ENCODE data around the gene SPATA24. TPM values are rescaled to one million over a fixed set of nuclear protein-coding genes. Genes with fewer than 3 reads are reported as not detected.

The SPATA24 gene
- total and polyA plus RNA-seq, 2 of the 13 experiments (the other 11 are each of a cell fraction or from before 2014, with no cell fraction given) = 6.0 to 11.1 TPM

DNA sequence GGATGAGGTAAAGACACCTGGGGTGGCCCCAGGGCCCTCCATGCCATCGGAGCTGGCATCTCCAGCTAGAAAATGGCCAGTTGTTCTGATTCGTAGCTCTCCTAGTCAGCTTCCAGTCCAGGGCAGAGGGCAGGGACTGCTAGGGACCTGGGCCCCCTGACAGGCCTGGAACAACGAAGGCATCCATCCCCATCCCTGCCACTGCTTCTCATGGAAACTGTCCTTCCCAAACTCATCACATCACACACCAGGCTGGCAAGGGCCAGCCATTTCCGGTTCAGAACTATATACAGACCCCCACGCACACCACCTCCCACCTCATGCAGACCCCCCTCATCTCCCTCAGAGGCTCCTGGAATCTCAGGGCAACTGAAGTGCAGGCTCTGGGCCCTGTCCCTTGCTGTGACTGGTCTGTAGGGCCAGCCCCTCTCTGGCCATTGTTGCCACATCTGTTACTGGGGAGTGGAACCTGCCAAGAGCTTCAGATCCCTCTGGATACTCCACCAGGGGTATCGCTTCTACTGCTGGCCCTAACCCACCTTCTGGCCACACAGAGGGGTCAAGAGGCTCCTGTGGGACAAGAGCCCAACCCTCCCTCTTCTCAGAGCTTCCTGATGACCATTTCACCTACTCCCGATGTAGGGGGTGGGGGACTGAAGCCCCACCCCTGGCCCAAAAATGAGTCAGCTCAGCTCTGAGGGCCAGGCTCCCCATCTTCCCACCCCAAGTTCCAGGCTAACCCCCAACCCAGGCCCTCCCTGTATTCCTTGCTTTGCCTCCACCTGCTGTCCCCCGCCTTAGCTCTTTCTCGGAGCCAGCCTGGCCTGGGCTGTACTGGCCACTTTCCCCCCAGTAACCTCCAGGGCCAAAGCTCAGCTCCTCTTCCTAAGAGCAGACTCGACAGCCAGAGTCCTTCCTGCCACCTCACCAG lies 13.0 kb downstream of the SPATA24 start:
- DNase-seq (ENCODE audit: low spot score) (no peak), FAIRE-seq (no peak), ATAC-seq (no peak)
- POLR2A ChIA-PET = interaction anchor here (0.6 kb wide), 1 partner anchor 13 kb away, joined by 3 read pairs; the partner anchor contains the start of gene SPATA24
- Histone ChIP-seq H3K27me3 (ENCODE audit: control insufficient read depth in 1 of 2, insufficient read depth in 2 of 2, low read length in 2 of 2) (no peaks in the 10 kb centered on the region), H3K9me3 (ENCODE audit: low read length) (no peaks in the 10 kb centered on the region), H3K4me3 (replicated peaks in 1 of 3; ENCODE audit: insufficient read depth in 1 of 3, low read depth in 2 of 3, low read length in 3 of 3) (no peak overlapping the region), H3K4me1 (ENCODE audit: insufficient read depth, low read length) (peaks cover 63% of the 10 kb centered on the region), H3K4me2 (ENCODE audit: low read depth, low read length) (no peak overlapping the region), H3K79me2 (ENCODE audit: insufficient read depth, low read length) (no peaks in the 10 kb centered on the region), H2AFZ (ENCODE audit: low read length) (no peak overlapping the region), H3K27ac (ENCODE audit: extremely low read length, insufficient read depth, low read length) (no peak overlapping the region), H3K9ac (ENCODE audit: insufficient read depth, low read depth, low read length) (no peak overlapping the region), H4K20me1 (ENCODE audit: insufficient read depth, low read length) (no peaks in the 10 kb centered on the region), H3K36me3 (replicated peaks in 1 of 2; ENCODE audit: control insufficient read depth in 1 of 2, insufficient read depth in 2 of 2, low read length in 2 of 2) (no peaks in the 10 kb centered on the region)
- TF ChIP-seq RFXAP (CRISPR knock-in tag; IDR thresholded peaks at IDR 0.05; ENCODE audit: borderline replicate concordance) (no peak), MAF1 (CRISPR knock-in tag; IDR thresholded peaks at IDR 0.05; ENCODE audit: borderline replicate concordance) (no peak), EP300 (IDR thresholded peaks at IDR 0.05; ENCODE audit: low read depth in 2 of 2, low read length in 2 of 2) (no peak), EP300 (CRISPR knock-in tag; IDR thresholded peaks at IDR 0.05; ENCODE audit: borderline replicate concordance) (no peak), SNRNP70 (IDR thresholded peaks at IDR 0.05; ENCODE audit: low read depth, low read length) (no peak), ZNF207 (IDR thresholded peaks at IDR 0.05; ENCODE audit: borderline replicate concordance) (no peak), CHCHD3 (CRISPR knock-in tag; IDR thresholded peaks at IDR 0.05) (no peak), ZNF3 (CRISPR knock-in tag; IDR thresholded peaks at IDR 0.05) (no peak), ZNF230 (CRISPR knock-in tag; IDR thresholded peaks at IDR 0.05) (no peak), ZBTB7B (CRISPR knock-in tag; IDR thresholded peaks at IDR 0.05) (no peak), JARID2 (CRISPR knock-in tag; IDR thresholded peaks at IDR 0.05; ENCODE audit: insufficient replicate concordance) (no peak), PAF1 (CRISPR knock-in tag; IDR thresholded peaks at IDR 0.05) (no peak), ZFP36L2 (CRISPR knock-in tag; IDR thresholded peaks at IDR 0.05) (no peak), EZH2 (conservative IDR thresholded peaks at IDR 0.05; ENCODE audit: low read depth, low read length) (no peak), ZNF563 (CRISPR knock-in tag; IDR thresholded peaks at IDR 0.05) (no peak), ZNF101 (CRISPR knock-in tag; IDR thresholded peaks at IDR 0.05; ENCODE audit: borderline replicate concordance, low read depth) (no peak)
- CTCF ChIA-PET (ENCODE audit: low intra/inter-chr PET ratio, low total read pairs) = no interaction called here
- in situ Hi-C loops (cut with HindIII; ENCODE audit: extremely low pct_ligation_motif_present, low pct_unique_long_range_greater_than_20kb) = no loop called here
- intact Hi-C loops (cut with micrococcal nuclease; ENCODE audit: unreplicated experiment) = no loop called here
- BruUV-seq (replicated peaks) = no TSS peak
- WGBS (ENCODE audit: low lambda C conversion rate) = 75% methylated on average over 8 of the region's 10 CpGs

All from HepG2 (cell line).